Mononuclear cell (primary cell): ENCODE measurements around the gene HNRNPLL. TPM values are rescaled to one million over a fixed set of nuclear protein-coding genes. Genes with fewer than 3 reads are reported as not detected.
A peak's percentile ranks its signal among the peaks of the same experiment; 100 is the strongest.
"Not testable (repeated sequence)": the region's sequence is repeated elsewhere in the genome, so short reads cannot be mapped to it uniquely, and the experiment has no call there.

Source experiments
- H3K27me3 ChIP-seq: 2 replicates; pipeline ENCODE4 v1.6.0; 2011; ENCODE audit warnings: low read length, control low read depth; ENCODE audit not compliant: insufficient read depth
- H3K4me1 ChIP-seq: 2 replicates; pipeline ENCODE4 v1.5.1; 2011; ENCODE audit warnings: mild to moderate bottlenecking, low read length, control low read depth; ENCODE audit not compliant: insufficient read depth
- H3K4me3 ChIP-seq: 2 replicates; pipeline ENCODE4 v1.5.1; 2011; ENCODE audit warnings: mild to moderate bottlenecking, low read length, moderate library complexity
- H3K9me3 ChIP-seq: 2 replicates; pipeline ENCODE4 v1.5.1; 2011; ENCODE audit warnings: low read depth, mild to moderate bottlenecking, control low read depth, low read length
- total RNA-seq: library from RNA; depleted of rRNA; stranded (reverse); fragments of >200 nt; gene quantifications from one replicate; pipeline ENCODE4 v1.2.3, GENCODE V29; 2012

HNRNPLL gene
- 34.8 TPM for total RNA-seq

DNA sequence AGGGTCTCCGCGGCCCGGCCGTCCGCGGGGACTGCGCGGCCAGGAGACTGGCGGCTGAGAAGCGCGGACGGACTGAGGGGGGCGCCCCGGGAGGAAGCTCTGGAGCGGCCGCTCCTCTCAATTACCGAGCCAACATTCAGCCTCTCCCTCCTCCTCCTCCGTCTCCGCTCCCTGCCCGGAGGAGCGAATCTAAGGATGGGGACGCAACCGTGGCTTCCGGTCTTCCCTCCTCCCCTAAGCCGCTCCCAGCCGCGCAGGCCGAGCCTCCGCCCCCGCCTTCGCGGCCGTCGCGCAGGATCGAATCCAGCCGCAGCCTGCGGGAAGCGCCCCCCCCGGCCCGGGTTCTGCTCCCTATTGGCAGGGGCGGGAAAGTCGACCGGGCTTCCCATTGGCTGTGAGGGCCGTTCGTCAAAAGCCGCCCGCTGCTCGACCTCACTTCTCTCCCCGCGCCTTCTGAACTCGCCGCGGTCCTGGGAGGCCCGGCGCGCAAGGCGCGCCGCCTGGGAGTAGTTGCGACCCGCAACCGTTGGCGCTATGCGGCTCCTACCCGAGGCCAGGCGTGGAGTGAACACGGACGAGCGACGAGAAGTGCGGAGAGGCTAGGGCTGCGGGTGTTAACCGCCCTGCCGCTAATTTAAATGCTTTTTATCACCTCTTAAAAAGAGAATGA lies at the start of gene HNRNPLL:
HNRNPLL (minus strand) TSS at position 197 of the 670 bp plus-strand sequence. CDS start 302 bp downstream, outside the sequence.
- no peaks in the 10 kb centered on the region for H3K9me3 ChIP-seq
- H3K4me3 ChIP-seq: peak within 1 kb of the TSS; percentile 74
- H3K27me3 ChIP-seq: no peaks in the 10 kb centered on the region
- H3K4me1 ChIP-seq: peaks cover 48% of the 10 kb centered on the region

DNA sequence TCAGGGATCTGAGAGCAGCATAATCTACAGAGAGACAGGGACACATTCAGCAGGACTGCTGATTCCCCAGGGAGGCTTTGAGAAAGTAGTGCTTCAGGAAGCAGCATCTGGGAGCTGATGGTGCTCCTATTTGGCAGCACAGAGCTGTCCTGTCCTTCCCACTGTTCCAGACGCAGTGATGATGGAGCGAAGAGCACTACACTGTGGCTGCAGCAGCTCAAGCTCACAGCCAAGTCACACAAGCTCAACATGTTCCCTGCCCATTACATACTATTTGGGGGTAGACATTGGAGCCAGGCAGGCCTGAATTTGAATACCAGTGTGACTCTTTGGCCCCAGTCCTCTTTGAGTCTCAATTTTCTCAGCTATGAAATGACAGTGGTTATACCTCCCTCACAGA lies 48.0 kb upstream of the HNRNPLL start:
- H3K4me1 ChIP-seq: peaks cover 49% of the 10 kb centered on the region
- no peaks in the 10 kb centered on the region for H3K9me3 ChIP-seq
- H3K4me3 ChIP-seq: no peak overlapping the region
- no peaks in the 10 kb centered on the region for H3K27me3 ChIP-seq

- Histone ChIP-seq H3K27me3 (no peaks in the 10 kb centered on the region), H3K9me3 (no peaks in the 10 kb centered on the region), H3K4me3 (no peak overlapping the region), H3K4me1 (peaks cover 49% of the 10 kb centered on the region)
Observed at GRCh38 chr2:38650012-38650411, 47.3 kb upstream of the HNRNPLL start.

DNA sequence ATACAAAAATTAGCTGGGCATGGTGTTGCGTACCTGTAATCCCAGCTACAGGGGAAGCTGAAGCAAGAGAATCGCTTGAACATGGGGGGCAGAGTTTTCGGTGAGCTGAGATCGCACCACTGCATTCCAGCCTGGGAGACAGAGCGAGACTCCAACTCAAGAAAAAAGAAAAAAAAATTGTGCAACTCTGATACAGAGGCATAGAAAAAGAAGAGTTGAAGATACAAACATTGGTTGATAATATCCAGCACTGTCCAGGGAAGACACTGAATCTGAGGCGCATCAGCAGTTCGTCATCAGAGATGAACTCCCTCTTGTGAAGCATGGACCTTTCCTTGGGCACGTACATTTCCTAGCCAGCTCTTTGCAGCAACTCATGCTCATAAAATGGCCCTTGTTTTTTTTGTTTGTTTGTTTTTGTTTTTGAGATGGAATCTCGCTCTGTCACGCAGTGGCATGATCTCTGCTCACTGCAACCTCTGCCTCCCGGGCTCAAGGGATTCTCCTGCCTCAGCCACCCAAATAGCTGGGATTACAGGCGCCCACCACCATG lies 46.5 kb upstream of the HNRNPLL start:
- Histone ChIP-seq H3K4me3 (no peak overlapping the region), H3K9me3 (no peaks in the 10 kb centered on the region), H3K27me3 (no peaks in the 10 kb centered on the region), H3K4me1 (peaks cover 44% of the 10 kb centered on the region)

DNA sequence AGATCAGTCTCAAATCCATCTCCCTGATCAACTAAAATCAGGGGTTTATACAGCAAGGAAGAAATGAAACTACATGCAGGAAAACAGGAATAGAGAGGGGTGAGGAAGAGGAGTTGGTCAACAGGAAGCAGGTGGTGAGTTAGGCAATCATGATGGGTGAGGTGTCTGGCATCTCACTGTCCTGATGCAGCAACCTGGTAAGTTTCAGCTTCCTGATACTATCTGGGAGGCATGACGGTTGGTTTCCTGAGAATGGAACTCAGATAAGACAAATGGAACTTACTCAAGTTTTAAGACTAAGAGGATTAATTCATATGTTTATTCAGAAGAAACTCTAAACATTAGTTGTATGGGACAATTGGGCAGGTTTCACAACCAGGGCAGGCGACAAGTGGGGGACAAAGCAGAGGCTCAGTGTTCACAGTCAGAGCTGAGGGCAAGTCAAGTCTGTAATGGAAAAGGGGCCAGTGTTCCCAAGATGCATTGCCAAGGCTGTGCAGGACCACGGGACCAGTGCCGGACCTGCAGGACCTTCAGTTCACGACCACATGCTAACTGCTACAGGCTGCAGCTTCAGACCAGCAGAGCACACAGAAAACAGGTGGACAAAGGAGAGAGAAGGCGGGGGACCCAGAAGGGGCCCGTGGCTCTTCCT lies 45.5 kb upstream of the HNRNPLL start:
- H3K4me1 ChIP-seq: peaks cover 39% of the 10 kb centered on the region
- H3K4me3 ChIP-seq: no peak overlapping the region
- H3K9me3 ChIP-seq: no peaks in the 10 kb centered on the region
- no peaks in the 10 kb centered on the region for H3K27me3 ChIP-seq

DNA sequence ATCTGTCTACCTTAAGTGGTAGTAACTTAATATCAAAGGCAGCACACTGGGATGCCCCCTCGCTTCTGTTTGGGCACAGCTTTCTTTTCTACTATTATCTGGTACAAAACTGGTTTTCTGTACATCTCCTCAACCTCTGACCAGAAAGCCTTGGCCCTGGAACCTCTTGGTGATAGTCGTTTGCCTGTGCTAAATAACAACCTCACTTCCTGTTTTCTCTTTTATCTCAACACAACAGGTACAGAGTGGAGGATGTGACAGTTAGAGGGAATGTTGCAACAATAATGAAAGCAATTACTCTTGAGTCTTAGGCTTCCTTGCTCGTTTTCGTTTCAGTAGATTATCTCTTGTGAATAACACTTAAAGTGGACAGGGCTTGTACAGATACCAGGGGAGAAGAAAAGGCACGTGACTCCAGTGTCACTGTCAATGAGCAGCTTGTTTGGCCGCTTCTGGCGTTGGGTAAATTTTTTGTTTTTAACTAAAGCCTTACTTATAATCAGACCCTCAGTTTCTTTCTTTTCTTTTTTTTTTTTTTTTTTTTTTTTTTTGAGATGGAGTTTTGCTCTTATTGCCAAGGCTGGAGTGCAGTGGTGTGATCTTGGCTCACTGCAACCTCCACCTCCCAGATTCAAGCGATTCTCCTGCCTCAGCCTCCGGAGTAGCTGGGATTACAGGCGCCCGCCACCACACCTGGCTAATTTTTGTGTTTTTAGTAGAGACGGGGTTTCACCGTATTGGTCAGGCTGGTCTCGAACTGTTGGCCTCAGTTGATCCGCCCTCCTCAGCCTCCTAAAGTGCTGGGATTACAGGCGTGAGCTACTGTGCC lies 41.2 kb upstream of the HNRNPLL start:
- H3K9me3 ChIP-seq, H3K4me3 ChIP-seq, H3K27me3 ChIP-seq: not testable (repeated sequence)
- peaks cover 21% of the 10 kb centered on the region for H3K4me1 ChIP-seq

DNA sequence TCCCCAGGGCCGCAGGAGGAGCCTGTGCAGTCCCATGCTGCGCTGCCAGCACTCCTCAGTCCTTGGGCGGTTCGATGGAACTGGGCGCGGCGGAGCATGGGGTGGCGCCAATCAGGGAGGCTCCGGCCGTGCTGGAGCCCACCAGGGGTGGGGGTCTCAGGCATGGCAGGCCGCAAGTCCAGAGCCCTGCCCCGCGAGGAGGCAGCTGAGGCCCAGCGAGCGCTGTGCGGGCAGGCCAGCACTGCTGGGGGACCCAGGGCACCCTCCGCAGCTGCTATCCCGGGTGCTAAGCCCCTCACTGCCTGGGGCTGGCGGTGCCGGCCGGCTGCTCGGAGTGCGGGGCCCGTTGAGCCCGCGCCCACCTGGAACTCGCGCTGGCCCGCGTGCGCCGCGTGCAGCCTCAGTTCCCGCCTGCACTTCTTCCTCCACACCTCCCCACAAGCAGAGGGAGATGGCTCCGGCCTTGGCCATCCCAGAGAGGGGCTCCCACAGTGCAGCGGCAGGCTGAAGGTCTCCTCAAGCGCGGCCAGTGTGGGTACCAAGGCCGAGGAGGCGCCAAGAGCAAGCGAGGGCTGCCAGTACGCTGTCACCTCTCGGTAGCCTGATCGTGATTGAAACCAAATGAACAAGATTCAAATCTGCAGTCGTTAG lies 40.4 kb upstream of the HNRNPLL start:
- no peaks in the 10 kb centered on the region for H3K27me3 ChIP-seq
- H3K4me1 ChIP-seq: peaks cover 14% of the 10 kb centered on the region
- H3K9me3 ChIP-seq: no peaks in the 10 kb centered on the region
- H3K4me3 ChIP-seq: no peak overlapping the region

GRCh38 chr2:38642373-38643017 lies 39.8 kb upstream of the HNRNPLL start:
- H3K4me3 ChIP-seq, H3K27me3 ChIP-seq, H3K4me1 ChIP-seq, H3K9me3 ChIP-seq: not testable (repeated sequence)

- Histone ChIP-seq H3K4me3 (no peak overlapping the region), H3K4me1 (peaks cover 15% of the 10 kb centered on the region), H3K9me3 (no peaks in the 10 kb centered on the region), H3K27me3 (no peaks in the 10 kb centered on the region)
Observed at GRCh38 chr2:38636069-38636468, 33.3 kb upstream of the HNRNPLL start.

GRCh38 chr2:38635139-38635538 lies 32.4 kb upstream of the HNRNPLL start:
- no peaks in the 10 kb centered on the region for H3K9me3 ChIP-seq
- H3K4me3 ChIP-seq: no peak overlapping the region
- no peaks in the 10 kb centered on the region for H3K27me3 ChIP-seq
- H3K4me1 ChIP-seq: peaks cover 15% of the 10 kb centered on the region

DNA sequence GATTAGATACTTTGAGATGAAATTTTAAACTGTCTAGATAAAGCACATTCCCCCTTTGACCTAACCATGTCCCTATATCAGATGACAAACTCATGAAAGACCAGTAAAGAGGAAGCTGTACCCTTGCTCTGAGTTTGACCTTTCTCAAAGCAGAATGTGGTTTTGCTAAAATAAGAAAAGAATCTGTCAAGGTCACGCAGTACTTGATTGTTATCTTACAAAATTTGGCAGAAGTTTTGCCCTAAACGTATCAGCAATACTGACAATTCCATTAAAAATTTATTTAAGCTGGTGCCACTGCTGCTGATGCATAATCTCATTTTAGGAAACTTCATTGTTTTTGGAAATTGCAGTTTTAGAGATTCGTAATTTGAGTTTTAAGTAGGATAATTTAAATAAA lies 32.0 kb upstream of the HNRNPLL start:
- no peaks in the 10 kb centered on the region for H3K27me3 ChIP-seq
- no peaks in the 10 kb centered on the region for H3K9me3 ChIP-seq
- H3K4me1 ChIP-seq: peaks cover 15% of the 10 kb centered on the region
- no peak overlapping the region for H3K4me3 ChIP-seq

GRCh38 chr2:38633895-38634294 lies 31.2 kb upstream of the HNRNPLL start:
- no peaks in the 10 kb centered on the region for H3K9me3 ChIP-seq
- H3K4me1 ChIP-seq: peaks cover 15% of the 10 kb centered on the region
- no peaks in the 10 kb centered on the region for H3K27me3 ChIP-seq
- no peak overlapping the region for H3K4me3 ChIP-seq

- Histone ChIP-seq H3K27me3 (no peaks in the 10 kb centered on the region), H3K4me3 (no peak overlapping the region), H3K4me1 (peaks cover 15% of the 10 kb centered on the region), H3K9me3 (no peaks in the 10 kb centered on the region)
Observed at GRCh38 chr2:38632980-38633379, 30.3 kb upstream of the HNRNPLL start.

DNA sequence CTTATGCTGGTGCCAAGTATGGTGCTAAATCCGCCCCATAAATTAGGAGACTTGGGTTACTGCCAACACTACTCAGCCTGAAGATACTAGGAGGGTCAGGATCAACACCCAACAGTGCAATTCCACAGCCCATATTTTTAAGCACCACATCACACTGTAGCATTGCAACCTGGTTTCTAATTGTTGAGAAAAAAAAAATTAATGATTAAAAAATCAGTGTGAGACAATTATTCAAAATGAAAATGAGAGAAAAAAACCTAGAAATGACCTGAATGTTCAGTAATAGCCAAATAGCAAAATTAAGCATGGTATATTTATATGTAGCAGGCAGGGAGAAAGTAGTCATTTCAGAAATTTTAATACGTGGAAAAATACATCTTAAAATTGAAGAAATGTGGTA lies 29.2 kb upstream of the HNRNPLL start:
- Histone ChIP-seq H3K27me3 (no peaks in the 10 kb centered on the region), H3K4me3 (no peak overlapping the region), H3K9me3 (no peaks in the 10 kb centered on the region), H3K4me1 (peaks cover 15% of the 10 kb centered on the region)
